ENCODE measurements around the gene LETM1.
A peak's percentile ranks its signal among the peaks of the same experiment; 100 is the strongest.

LETM1 gene

GRCh38 chr4:1776521-1777161 is 79.3 kb downstream of the LETM1 start:
- no peak overlapping the region for H3K9ac ChIP-seq (ENCODE audit: low read depth, low read length)
- H3K27me3 ChIP-seq (ENCODE audit: control insufficient read depth, insufficient read depth, low read length) = no peaks in the 10 kb centered on the region
- H3K4me1 ChIP-seq (ENCODE audit: control insufficient read depth, insufficient read depth, low read length) = peaks cover 8% of the 10 kb centered on the region
- no peaks in the 10 kb centered on the region for H3K9me3 ChIP-seq (ENCODE audit: control insufficient read depth, insufficient read depth, low read length)
- no peaks in the 10 kb centered on the region for H3K36me3 ChIP-seq (ENCODE audit: control insufficient read depth, insufficient read depth, low read length)
- no peak overlapping the region for H3K4me3 ChIP-seq (ENCODE audit: low read depth, low read length)

GRCh38 chr4:1775731-1776500 is 80.0 kb downstream of the LETM1 start:
- H3K27me3 ChIP-seq (ENCODE audit: control insufficient read depth, insufficient read depth, low read length) = no peaks in the 10 kb centered on the region
- no peaks in the 10 kb centered on the region for H3K36me3 ChIP-seq (ENCODE audit: control insufficient read depth, insufficient read depth, low read length)
- H3K4me3 ChIP-seq (ENCODE audit: low read depth, low read length) = no peak overlapping the region
- peaks cover 8% of the 10 kb centered on the region for H3K4me1 ChIP-seq (ENCODE audit: control insufficient read depth, insufficient read depth, low read length)
- no peaks in the 10 kb centered on the region for H3K9me3 ChIP-seq (ENCODE audit: control insufficient read depth, insufficient read depth, low read length)
- H3K9ac ChIP-seq (ENCODE audit: low read depth, low read length) = no peak overlapping the region

GRCh38 chr4:1773754-1774153 is 82.2 kb downstream of the LETM1 start:
- no peak overlapping the region for H3K9ac ChIP-seq (ENCODE audit: low read depth, low read length)
- no peaks in the 10 kb centered on the region for H3K9me3 ChIP-seq (ENCODE audit: control insufficient read depth, insufficient read depth, low read length)
- no peak overlapping the region for H3K4me3 ChIP-seq (ENCODE audit: low read depth, low read length)
- peaks cover 8% of the 10 kb centered on the region for H3K4me1 ChIP-seq (ENCODE audit: control insufficient read depth, insufficient read depth, low read length)
- no peaks in the 10 kb centered on the region for H3K36me3 ChIP-seq (ENCODE audit: control insufficient read depth, insufficient read depth, low read length)
- H3K27me3 ChIP-seq (ENCODE audit: control insufficient read depth, insufficient read depth, low read length) = no peaks in the 10 kb centered on the region

- H3K36me3 ChIP-seq (ENCODE audit: control insufficient read depth, insufficient read depth, low read length) = no peaks in the 10 kb centered on the region
- no peaks in the 10 kb centered on the region for H3K27me3 ChIP-seq (ENCODE audit: control insufficient read depth, insufficient read depth, low read length)
- no peak overlapping the region for H3K9ac ChIP-seq (ENCODE audit: low read depth, low read length)
- H3K9me3 ChIP-seq (ENCODE audit: control insufficient read depth, insufficient read depth, low read length) = no peaks in the 10 kb centered on the region
- no peak overlapping the region for H3K4me3 ChIP-seq (ENCODE audit: low read depth, low read length)
- peaks cover 11% of the 10 kb centered on the region for H3K4me1 ChIP-seq (ENCODE audit: control insufficient read depth, insufficient read depth, low read length)
Measured at GRCh38 chr4:1772853-1773538, 83.0 kb downstream of the LETM1 start.

GRCh38 chr4:1771555-1772305 is 84.2 kb downstream of the LETM1 start:
- H3K27me3 ChIP-seq (ENCODE audit: control insufficient read depth, insufficient read depth, low read length) = no peaks in the 10 kb centered on the region
- H3K9ac ChIP-seq (ENCODE audit: low read depth, low read length) = no peak overlapping the region
- no peak overlapping the region for H3K4me3 ChIP-seq (ENCODE audit: low read depth, low read length)
- peaks cover 3% of the 10 kb centered on the region for H3K4me1 ChIP-seq (ENCODE audit: control insufficient read depth, insufficient read depth, low read length)
- no peaks in the 10 kb centered on the region for H3K36me3 ChIP-seq (ENCODE audit: control insufficient read depth, insufficient read depth, low read length)
- H3K9me3 ChIP-seq (ENCODE audit: control insufficient read depth, insufficient read depth, low read length) = no peaks in the 10 kb centered on the region

GRCh38 chr4:1770791-1771231 is 85.1 kb downstream of the LETM1 start:
- Histone ChIP-seq H3K4me3 (ENCODE audit: low read depth, low read length) (no peak overlapping the region), H3K27me3 (ENCODE audit: control insufficient read depth, insufficient read depth, low read length) (peaks cover under 1% of the 10 kb centered on the region), H3K4me1 (ENCODE audit: control insufficient read depth, insufficient read depth, low read length) (peaks cover 5% of the 10 kb centered on the region), H3K36me3 (ENCODE audit: control insufficient read depth, insufficient read depth, low read length) (no peaks in the 10 kb centered on the region), H3K9me3 (ENCODE audit: control insufficient read depth, insufficient read depth, low read length) (no peaks in the 10 kb centered on the region), H3K9ac (ENCODE audit: low read depth, low read length) (no peak overlapping the region)

GRCh38 chr4:1770245-1770644 is 85.7 kb downstream of the LETM1 start:
- no peaks in the 10 kb centered on the region for H3K36me3 ChIP-seq (ENCODE audit: control insufficient read depth, insufficient read depth, low read length)
- H3K27me3 ChIP-seq (ENCODE audit: control insufficient read depth, insufficient read depth, low read length) = peaks cover 6% of the 10 kb centered on the region
- H3K4me3 ChIP-seq (ENCODE audit: low read depth, low read length) = no peak overlapping the region
- H3K4me1 ChIP-seq (ENCODE audit: control insufficient read depth, insufficient read depth, low read length) = peaks cover 6% of the 10 kb centered on the region
- no peaks in the 10 kb centered on the region for H3K9me3 ChIP-seq (ENCODE audit: control insufficient read depth, insufficient read depth, low read length)
- H3K9ac ChIP-seq (ENCODE audit: low read depth, low read length) = no peak overlapping the region

- H3K4me3 ChIP-seq (ENCODE audit: low read depth, low read length) = no peak overlapping the region
- H3K36me3 ChIP-seq (ENCODE audit: control insufficient read depth, insufficient read depth, low read length) = no peaks in the 10 kb centered on the region
- H3K27me3 ChIP-seq (ENCODE audit: control insufficient read depth, insufficient read depth, low read length) = peaks cover 6% of the 10 kb centered on the region
- no peak overlapping the region for H3K9ac ChIP-seq (ENCODE audit: low read depth, low read length)
- H3K9me3 ChIP-seq (ENCODE audit: control insufficient read depth, insufficient read depth, low read length) = no peaks in the 10 kb centered on the region
- H3K4me1 ChIP-seq (ENCODE audit: control insufficient read depth, insufficient read depth, low read length) = peaks cover 6% of the 10 kb centered on the region
Measured at GRCh38 chr4:1769692-1770091, 86.3 kb downstream of the LETM1 start.

- Histone ChIP-seq H3K36me3 (ENCODE audit: control insufficient read depth, insufficient read depth, low read length) (no peaks in the 10 kb centered on the region), H3K9me3 (ENCODE audit: control insufficient read depth, insufficient read depth, low read length) (no peaks in the 10 kb centered on the region), H3K4me1 (ENCODE audit: control insufficient read depth, insufficient read depth, low read length) (peaks cover 6% of the 10 kb centered on the region), H3K27me3 (ENCODE audit: control insufficient read depth, insufficient read depth, low read length) (peaks cover 6% of the 10 kb centered on the region), H3K4me3 (ENCODE audit: low read depth, low read length) (peak overlapping the region; percentile 35), H3K9ac (ENCODE audit: low read depth, low read length) (peak overlapping the region; percentile 16)
Measured at GRCh38 chr4:1768367-1769034, 87.5 kb downstream of the LETM1 start.

- Histone ChIP-seq H3K36me3 (ENCODE audit: control insufficient read depth, insufficient read depth, low read length) (no peaks in the 10 kb centered on the region), H3K27me3 (ENCODE audit: control insufficient read depth, insufficient read depth, low read length) (peaks cover 6% of the 10 kb centered on the region), H3K4me3 (ENCODE audit: low read depth, low read length) (peak overlapping the region; percentile 35), H3K4me1 (ENCODE audit: control insufficient read depth, insufficient read depth, low read length) (peaks cover 6% of the 10 kb centered on the region), H3K9ac (ENCODE audit: low read depth, low read length) (peak overlapping the region; percentile 16), H3K9me3 (ENCODE audit: control insufficient read depth, insufficient read depth, low read length) (no peaks in the 10 kb centered on the region)
Measured at GRCh38 chr4:1767770-1768366, 88.1 kb downstream of the LETM1 start.
